Left cardiac atrium (tissue), 4 donors: Measurements from ENCODE around the gene SBK1. TPM values are rescaled to one million over a fixed set of nuclear protein-coding genes. Genes with fewer than 3 reads are reported as not detected.
"Not testable (repeated sequence)": the region's sequence is repeated elsewhere in the genome, so short reads cannot be mapped to it uniquely, and the experiment has no call there.

Experiments
- ATAC-seq, 2 donors: fragments of 200-7000 bp; cut with Tn5 transposase; one replicate each; pipeline ENCODE4 v1.9.1; 2020; ENCODE audit warnings: mild to moderate bottlenecking in 2 of 2, moderate library complexity in 2 of 2
- DNase-seq: peaks from one replicate; pipeline ENCODE4 v3.0.0-alpha.2; 2020
- intact Hi-C, 2 donors: fragments of 100-400 bp; cut with DNase I; formaldehyde crosslinking; loops; one replicate each; pipeline versions ENCODE4 v1.14.1 to v1.15.1; 2022 to 2023
- total RNA-seq, 2 donors: library from RNA; stranded (reverse); fragmentation: NEBNext Ultra II Directional; extraction: Animal tissue kit (Norgen Biotek cat#: 25700); gene quantifications; one replicate each; pipeline ENCODE4 v1.2.1, GENCODE V29; 2021
- donor health status: DM: no; HTN: yes; CAD: no.
- donor health status: DM: no; HTN: yes; CAD: no; lungs with severe emphysema.
- donor health status: DM: yes; HTN: yes; CAD: no.
- donor health status: Dilated cardiomyopathy.

Gene SBK1
- total RNA-seq, 2 donors from 2014 or later, result 0.42 to 1.3 TPM

GRCh38 chr16:28321700-28322411 lies 29.5 kb downstream of the SBK1 start:
- no peak for DNase-seq
- intact Hi-C loops, result no loop called here
- peak in 1 of 2 donors; percentile 38 for ATAC-seq

DNA sequence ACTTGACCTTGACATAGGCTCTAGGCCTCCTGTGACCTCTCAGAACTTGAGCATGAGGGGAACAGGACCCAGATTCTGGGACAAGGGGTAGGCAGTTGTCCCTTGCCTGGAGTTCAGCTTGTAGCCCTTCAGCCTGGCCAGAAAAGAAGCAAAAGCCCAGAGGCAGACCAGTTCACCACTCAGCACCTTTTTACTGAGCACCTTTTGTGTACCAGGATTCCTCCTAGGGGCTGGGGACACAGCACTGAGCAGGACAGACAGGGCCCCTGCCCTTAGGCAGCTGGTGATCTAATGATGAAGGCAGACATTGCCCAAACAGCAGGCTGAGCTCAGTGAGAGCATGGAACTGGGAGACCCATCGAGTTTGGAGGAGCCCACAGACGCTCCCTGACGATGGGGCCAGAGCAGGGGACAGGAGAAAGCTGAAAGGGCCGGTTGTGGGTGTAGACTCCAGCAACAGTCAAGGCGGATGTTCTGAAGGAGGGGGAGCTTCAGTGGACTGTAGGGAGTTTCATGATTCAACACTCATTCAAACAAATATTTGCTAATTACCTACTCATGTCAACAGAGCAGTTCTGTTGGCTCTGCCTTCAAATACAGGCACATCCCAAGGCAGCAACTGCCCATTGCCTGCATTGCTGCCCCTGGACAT lies 32.0 kb downstream of the SBK1 start:
- intact Hi-C loops, result no loop called here
- ATAC-seq (no peak), DNase-seq (no peak)

DNA sequence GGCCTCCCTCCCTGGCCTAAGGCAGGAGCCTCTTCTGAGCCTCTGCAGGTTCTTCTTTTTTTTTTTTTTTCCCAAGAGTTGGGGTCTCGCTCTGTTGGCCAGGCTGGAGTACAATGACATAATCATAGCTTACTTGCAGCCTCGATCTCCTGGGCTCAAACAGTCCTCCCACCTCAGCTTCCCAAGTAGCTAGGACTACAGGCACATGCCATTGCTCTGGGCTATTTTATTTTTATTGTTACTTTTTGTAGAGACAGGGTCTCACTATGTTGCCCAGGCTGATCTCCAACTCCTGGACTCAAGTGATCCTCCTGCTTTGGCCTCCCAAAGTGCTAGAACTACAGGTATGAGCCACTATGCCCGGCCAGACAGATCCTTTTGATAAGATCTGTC lies 32.6 kb downstream of the SBK1 start:
- intact Hi-C loops, result no loop called here
- no peak for DNase-seq
- ATAC-seq, result no peak

GRCh38 chr16:28326881-28327610 lies 34.7 kb downstream of the SBK1 start:
- ATAC-seq (peak; percentile 72 to 79), DNase-seq (peak; percentile 52)
- intact Hi-C loops, result no loop called here

GRCh38 chr16:28330232-28330631 lies 37.9 kb downstream of the SBK1 start:
- intact Hi-C loops, DNase-seq, ATAC-seq: not testable (repeated sequence)

DNA sequence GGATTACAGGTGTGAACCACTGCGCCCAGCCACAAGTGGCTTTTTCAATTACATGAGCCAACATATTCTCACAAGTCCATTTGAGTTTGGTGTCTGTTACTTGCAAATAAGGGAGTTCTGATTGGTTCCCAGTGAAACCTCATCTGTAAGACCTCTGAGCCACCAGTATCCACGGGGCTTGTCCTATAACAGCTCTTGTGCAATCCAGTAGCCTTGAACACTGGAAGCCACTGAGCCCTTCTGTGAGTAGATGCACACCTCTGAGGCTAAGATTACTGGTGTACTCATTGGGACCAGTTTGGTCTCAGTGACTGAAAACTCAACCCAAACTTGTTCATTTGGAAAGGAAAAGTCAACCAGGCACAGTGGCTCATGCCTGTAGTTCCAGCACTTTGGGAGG lies 38.7 kb downstream of the SBK1 start:
- DNase-seq, ATAC-seq, intact Hi-C loops: not testable (repeated sequence)

GRCh38 chr16:28332632-28333031 lies 40.3 kb downstream of the SBK1 start:
- DNase-seq, intact Hi-C loops, ATAC-seq: not testable (repeated sequence)

GRCh38 chr16:28335678-28336077 lies 43.4 kb downstream of the SBK1 start:
- intact Hi-C loops, DNase-seq, ATAC-seq: not testable (repeated sequence)

- intact Hi-C loops, ATAC-seq, DNase-seq: not testable (repeated sequence)
These were observed 44.8 kb downstream of the SBK1 start for GRCh38 chr16:28336940-28337710.

GRCh38 chr16:28338230-28338629 lies 45.9 kb downstream of the SBK1 start:
- DNase-seq, ATAC-seq, intact Hi-C loops: not testable (repeated sequence)

- DNase-seq, ATAC-seq, intact Hi-C loops: not testable (repeated sequence)
These were observed 70.3 kb downstream of the SBK1 start for GRCh38 chr16:28362600-28362999.

- DNase-seq, intact Hi-C loops, ATAC-seq: not testable (repeated sequence)
These were observed 71.1 kb downstream of the SBK1 start, which contains the start of gene NPIPB6 for GRCh38 chr16:28363408-28363807. Gene NPIPB6, minus strand, starts transcription at chr16:28363508. Its CDS starts 686 bp downstream, at chr16:28362822.

GRCh38 chr16:28364268-28365173 lies 72.2 kb downstream of the SBK1 start:
- ATAC-seq, result peak; percentile 98
- DNase-seq, intact Hi-C loops: not testable (repeated sequence)

DNA sequence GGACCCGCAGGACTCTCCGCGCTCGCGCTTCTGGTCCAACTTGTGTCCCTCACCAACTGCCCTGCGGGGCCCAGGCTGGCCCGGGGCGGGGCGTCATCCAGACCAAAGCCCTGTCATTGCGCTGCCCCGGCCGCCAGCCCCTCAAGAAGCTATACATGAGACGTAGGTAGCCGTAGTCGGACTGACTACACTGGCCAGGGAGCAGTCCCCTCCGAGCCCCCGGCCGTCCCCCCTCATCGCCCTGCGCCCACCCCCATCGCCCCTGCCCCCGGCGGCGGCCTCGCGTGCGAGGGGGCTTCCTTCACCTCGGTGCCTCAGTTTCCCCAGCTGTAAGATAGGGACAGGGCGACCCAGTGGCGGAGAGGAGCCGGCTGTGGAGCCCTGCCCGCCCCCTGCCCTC lies 75.6 kb downstream of the SBK1 start:
- intact Hi-C loops, ATAC-seq, DNase-seq: not testable (repeated sequence)
